D721Med (cell line): ENCODE data around the gene CFAP65.

ENCODE experiments used
- DNase-seq: peaks from one replicate; pipeline ENCODE4 v3.0.0; 2011; ENCODE audit warnings: low spot score; ENCODE audit not compliant: insufficient read length
- FAIRE-seq: peaks from 2 replicates; lab custom pipeline; 2011; peaks lifted over from hg19 to GRCh38; lab: Jason Lieb, UNC
- CTCF ChIP-seq: IDR thresholded peaks from 2 replicates; pipeline ENCODE4 v1.5.1; 2012; ENCODE audit warnings: mild to moderate bottlenecking, control low read depth; ENCODE audit not compliant: insufficient read depth; ENCODE audit errors: missing control alignments

The CFAP65 gene

GRCh38 chr2:219076253-219076652, 34.9 kb upstream of the CFAP65 start:
- FAIRE-seq, result no peak
- DNase-seq, result no peak
- TF ChIP-seq CTCF, result no peak

- peak; percentile 64 for TF ChIP-seq CTCF
- DNase-seq (no peak), FAIRE-seq (no peak)
Observed at GRCh38 chr2:219073413-219074129, 32.3 kb upstream of the CFAP65 start.

GRCh38 chr2:219072741-219073250, 31.5 kb upstream of the CFAP65 start:
- DNase-seq (no peak), FAIRE-seq (no peak)
- no peak for TF ChIP-seq CTCF

- no peak for TF ChIP-seq CTCF
- FAIRE-seq (no peak), DNase-seq (no peak)
Observed at GRCh38 chr2:219071131-219071816, 30.0 kb upstream of the CFAP65 start.

- no peak for FAIRE-seq
- TF ChIP-seq CTCF, result no peak
- DNase-seq, result no peak
Observed at GRCh38 chr2:219065484-219065883, 24.2 kb upstream of the CFAP65 start.

GRCh38 chr2:219062081-219062480, 20.8 kb upstream of the CFAP65 start:
- FAIRE-seq, result no peak
- no peak for TF ChIP-seq CTCF
- no peak for DNase-seq
